ENCODE results near the gene INPP5A. TPM values are rescaled to one million over a fixed set of nuclear protein-coding genes. Genes with fewer than 3 reads are reported as not detected.

INPP5A gene
- total RNA-seq, 1 donor from 2014 or later = 35.4 TPM

DNA sequence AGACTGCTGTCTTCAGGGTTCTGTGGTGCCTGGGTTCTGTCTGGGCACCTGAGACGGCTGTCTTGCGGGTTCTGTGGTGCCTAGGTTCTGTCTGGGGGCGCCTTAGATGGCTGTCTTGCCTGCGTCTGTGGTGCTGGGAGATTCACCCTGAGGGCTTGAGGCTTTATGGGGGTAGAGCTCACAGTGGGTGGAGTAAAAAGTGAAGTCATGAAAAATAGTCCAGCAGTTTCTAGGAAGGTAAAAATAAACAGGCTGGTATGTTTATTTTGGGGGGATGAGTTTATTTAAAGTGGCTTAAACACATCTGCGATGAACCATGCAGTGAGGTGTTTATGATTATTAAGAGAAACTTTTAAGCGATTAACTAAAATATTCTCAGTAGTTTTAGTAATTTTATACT, 184.1 kb downstream of the INPP5A start:
- H3K27ac Mint-ChIP-seq (ENCODE audit: unreplicated experiment) = no peak overlapping the region
- peaks cover 53% of the 10 kb centered on the region for H3K27me3 Mint-ChIP-seq (ENCODE audit: low read depth)
- no peak overlapping the region for H3K4me3 Mint-ChIP-seq
- TF ChIP-seq, protein P1, sequence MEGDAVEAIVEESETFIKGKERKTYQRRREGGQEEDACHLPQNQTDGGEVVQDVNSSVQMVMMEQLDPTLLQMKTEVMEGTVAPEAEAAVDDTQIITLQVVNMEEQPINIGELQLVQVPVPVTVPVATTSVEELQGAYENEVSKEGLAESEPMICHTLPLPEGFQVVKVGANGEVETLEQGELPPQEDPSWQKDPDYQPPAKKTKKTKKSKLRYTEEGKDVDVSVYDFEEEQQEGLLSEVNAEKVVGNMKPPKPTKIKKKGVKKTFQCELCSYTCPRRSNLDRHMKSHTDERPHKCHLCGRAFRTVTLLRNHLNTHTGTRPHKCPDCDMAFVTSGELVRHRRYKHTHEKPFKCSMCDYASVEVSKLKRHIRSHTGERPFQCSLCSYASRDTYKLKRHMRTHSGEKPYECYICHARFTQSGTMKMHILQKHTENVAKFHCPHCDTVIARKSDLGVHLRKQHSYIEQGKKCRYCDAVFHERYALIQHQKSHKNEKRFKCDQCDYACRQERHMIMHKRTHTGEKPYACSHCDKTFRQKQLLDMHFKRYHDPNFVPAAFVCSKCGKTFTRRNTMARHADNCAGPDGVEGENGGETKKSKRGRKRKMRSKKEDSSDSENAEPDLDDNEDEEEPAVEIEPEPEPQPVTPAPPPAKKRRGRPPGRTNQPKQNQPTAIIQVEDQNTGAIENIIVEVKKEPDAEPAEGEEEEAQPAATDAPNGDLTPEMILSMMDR (conservative IDR thresholded peaks at IDR 0.05) = no peak
- H3K9me3 Mint-ChIP-seq = no peaks in the 10 kb centered on the region
- peaks cover 15% of the 10 kb centered on the region for H3K4me1 Mint-ChIP-seq
- H3K36me3 Mint-ChIP-seq (ENCODE audit: low read depth) = peaks cover 6% of the 10 kb centered on the region
- no peak for DNase-seq (ENCODE audit: low read depth, low spot score)

DNA sequence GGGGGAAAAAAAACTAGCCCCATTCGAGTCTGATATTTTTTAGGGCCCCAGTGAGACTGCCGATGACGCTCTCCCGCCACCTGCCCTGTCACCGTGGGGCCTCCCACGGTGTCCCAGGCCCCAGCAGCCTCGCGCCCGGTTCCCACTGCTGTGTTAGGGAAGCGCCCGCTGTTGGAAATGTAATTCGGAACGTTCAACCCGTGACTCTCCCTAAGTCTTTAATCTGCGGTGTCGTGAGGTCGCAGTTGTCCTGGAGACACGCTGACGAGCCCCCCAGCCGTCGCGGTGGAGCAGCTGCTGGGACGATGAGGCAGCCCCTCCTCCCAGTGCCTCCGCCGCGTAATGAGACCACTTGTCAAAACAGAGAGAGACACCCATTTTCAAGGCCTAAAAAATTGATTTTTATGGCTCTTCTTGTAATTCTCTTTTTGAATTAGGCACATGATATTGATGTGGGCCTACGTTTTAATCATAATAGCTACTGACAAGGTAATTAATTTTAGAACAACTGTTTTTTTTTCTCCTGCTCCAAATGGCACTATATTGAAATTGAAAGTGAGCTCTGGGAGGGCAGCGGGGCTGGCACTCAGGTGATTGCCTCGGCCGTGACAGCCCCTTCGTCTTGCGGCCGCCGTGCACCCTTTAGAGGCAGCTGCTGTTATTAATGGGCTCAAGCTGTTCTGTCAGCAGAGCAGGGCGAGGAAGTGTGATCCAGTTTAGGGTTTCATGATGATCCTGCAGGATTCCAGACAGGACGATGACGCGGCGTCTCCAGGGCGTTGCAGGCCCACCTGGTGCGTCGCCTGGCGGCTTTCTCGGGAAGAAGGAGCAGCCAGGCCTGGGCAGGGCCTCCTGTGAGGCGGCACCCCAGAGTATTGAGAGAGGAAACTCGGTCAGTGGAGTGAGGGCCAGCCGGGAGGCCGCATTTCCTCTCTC, 185.1 kb downstream of the INPP5A start:
- Mint-ChIP-seq H3K4me3 (peak overlapping the region; percentile 28), H3K9me3 (no peaks in the 10 kb centered on the region), H3K36me3 (ENCODE audit: low read depth) (peaks cover 9% of the 10 kb centered on the region), H3K27me3 (ENCODE audit: low read depth) (peaks cover 58% of the 10 kb centered on the region), H3K4me1 (peaks cover 15% of the 10 kb centered on the region), H3K27ac (ENCODE audit: unreplicated experiment) (peak overlapping the region; percentile 65)
- DNase-seq (ENCODE audit: low read depth, low spot score) = no peak
- TF ChIP-seq, protein P1 (conservative IDR thresholded peaks at IDR 0.05) = no peak

DNA sequence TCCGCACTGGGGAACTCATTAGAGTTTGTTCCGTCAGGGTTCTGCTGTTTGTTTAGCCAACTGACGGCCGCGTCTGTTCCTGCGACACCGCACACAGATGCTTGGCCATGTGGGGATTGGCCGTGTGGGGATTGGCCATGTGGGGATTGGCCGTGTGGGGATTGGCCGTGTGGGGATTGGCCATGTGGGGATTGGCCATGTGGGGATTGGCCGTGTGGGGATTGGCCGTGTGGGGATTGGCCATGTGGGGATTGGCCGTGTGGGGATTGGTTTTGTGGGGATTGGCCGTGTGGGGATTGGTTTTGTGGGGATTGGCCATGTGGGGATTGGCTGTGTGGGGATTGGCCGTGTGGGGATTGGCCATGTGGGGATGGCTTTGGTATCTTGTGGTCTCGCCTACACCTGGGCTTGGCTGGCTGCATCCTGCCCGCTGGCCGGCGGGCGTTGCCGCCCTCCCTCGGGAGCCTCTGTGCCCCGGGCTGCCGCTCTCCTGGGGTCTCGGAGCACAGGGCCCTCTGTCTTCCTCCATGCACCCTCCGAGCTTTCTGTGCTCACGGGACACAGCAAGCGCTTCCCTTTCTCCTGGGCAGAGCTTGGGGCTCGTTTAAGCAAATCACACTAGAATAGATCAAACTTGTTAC, 185.9 kb downstream of the INPP5A start:
- peaks cover 66% of the 10 kb centered on the region for H3K27me3 Mint-ChIP-seq (ENCODE audit: low read depth)
- no peak for DNase-seq (ENCODE audit: low read depth, low spot score)
- H3K9me3 Mint-ChIP-seq = no peaks in the 10 kb centered on the region
- H3K27ac Mint-ChIP-seq (ENCODE audit: unreplicated experiment) = no peak overlapping the region
- peaks cover 12% of the 10 kb centered on the region for H3K36me3 Mint-ChIP-seq (ENCODE audit: low read depth)
- H3K4me3 Mint-ChIP-seq = no peak overlapping the region
- TF ChIP-seq, protein P1 (conservative IDR thresholded peaks at IDR 0.05) = no peak
- peaks cover 15% of the 10 kb centered on the region for H3K4me1 Mint-ChIP-seq

DNA sequence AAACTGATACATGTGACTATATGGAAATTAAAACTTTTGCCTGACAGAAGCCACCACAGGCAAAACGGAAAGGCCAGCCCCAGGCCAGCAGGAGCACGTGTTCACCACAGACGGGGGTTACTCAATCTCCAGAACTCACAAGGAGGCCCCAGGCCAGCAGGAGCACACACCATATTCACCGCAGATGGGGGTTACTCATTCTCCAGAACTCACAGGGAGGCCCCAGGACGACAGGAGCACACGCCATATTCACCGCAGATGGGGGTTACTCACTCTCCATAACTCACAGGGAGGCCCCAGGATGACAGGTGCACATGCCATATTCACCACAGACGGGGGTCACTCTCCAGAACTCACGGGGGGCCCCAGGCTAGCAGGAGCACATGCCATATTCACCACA, 186.9 kb downstream of the INPP5A start:
- TF ChIP-seq, protein P1 (conservative IDR thresholded peaks at IDR 0.05) = no peak
- no peak for DNase-seq (ENCODE audit: low read depth, low spot score)
- peaks cover 15% of the 10 kb centered on the region for H3K4me1 Mint-ChIP-seq
- no peaks in the 10 kb centered on the region for H3K9me3 Mint-ChIP-seq
- H3K27me3 Mint-ChIP-seq (ENCODE audit: low read depth) = peaks cover 74% of the 10 kb centered on the region
- no peak overlapping the region for H3K27ac Mint-ChIP-seq (ENCODE audit: unreplicated experiment)
- H3K4me3 Mint-ChIP-seq = no peak overlapping the region
- peaks cover 12% of the 10 kb centered on the region for H3K36me3 Mint-ChIP-seq (ENCODE audit: low read depth)

DNA sequence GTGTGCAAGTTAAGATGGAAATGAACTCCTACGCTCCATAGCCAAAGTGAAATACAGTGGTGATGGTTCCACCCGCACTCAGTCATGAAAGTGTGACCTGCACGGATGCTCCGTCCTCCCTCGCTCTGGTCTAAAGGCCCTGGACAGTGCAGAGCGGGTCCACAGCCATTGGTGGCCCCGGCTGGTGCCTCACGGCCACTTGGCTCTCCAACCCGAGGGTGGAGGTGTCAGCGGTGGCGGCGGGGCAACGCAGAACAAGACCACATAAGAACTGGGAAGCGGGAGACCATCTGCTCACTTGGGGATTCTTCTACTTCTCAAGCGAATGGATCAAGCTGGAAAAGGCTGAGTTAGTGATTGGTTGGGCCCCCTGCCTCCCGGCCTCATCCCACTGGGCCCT, 187.6 kb downstream of the INPP5A start:
- TF ChIP-seq, protein P1 (conservative IDR thresholded peaks at IDR 0.05) = no peak
- Mint-ChIP-seq H3K4me1 (peaks cover 15% of the 10 kb centered on the region), H3K4me3 (no peak overlapping the region), H3K27ac (ENCODE audit: unreplicated experiment) (no peak overlapping the region), H3K9me3 (no peaks in the 10 kb centered on the region), H3K27me3 (ENCODE audit: low read depth) (peaks cover 79% of the 10 kb centered on the region), H3K36me3 (ENCODE audit: low read depth) (peaks cover 12% of the 10 kb centered on the region)
- DNase-seq (ENCODE audit: low read depth, low spot score) = no peak
